Heart left ventricle (tissue), 13 donors: Measurements from ENCODE around the gene RASEF.

Source experiments
- CTCF ChIP-seq, 12 donors: fragments of 200-600 bp; sonication (generic) in 4 of 12; IDR thresholded peaks; one replicate each; pipeline versions ENCODE4 v1.5.0 to v1.8.0; 2018 to 2022; ENCODE audit warnings: antibody characterized with exemption in 12 of 12, mild to moderate bottlenecking in 5 of 12
- POLR2A ChIP-seq, 2 donors: fragments of 450-650 bp; IDR thresholded peaks; one replicate each; pipeline ENCODE4 v1.6.1; 2017; ENCODE audit warnings: antibody characterized with exemption in 2 of 2, mild to moderate bottlenecking in 2 of 2, moderate library complexity in 2 of 2
- donor health status: ischemic (EF 13 %, LVEDD 7.1; RV severe dilation, severe dysfunction).
- donor health status: DM: no; HTN: yes; CAD: no.
- donor health status: DM: no; HTN: no; CAD: no.
- donor health status: ischemic (EF 25% LVEDD 6.9; RV normal size, moderate dysfunction).
- donor health status: ischemic (EF 25% LVEDD 5.7; RV mildly dilated, moderate dysfunction).
- donor health status: ischemic (EF 35%, LVEDD 5.7; RV mildly dilated, moderate dysfunction).
- donor health status: nonischemic (EF 11% LVEDD 7.7; RV severe dilation, severe dysfunction).
- donor health status: DM: yes; HTN: yes; CAD: no.
- donor health status: PGD.
- donor health status: ischemic (EF 29% LVEDD 5.4; RV normal size, mild dysfunction).
- donor health status: nonischemic (EF 23%, LVEDD 6.1; RV moderate dilation, normal function).

- peak; percentile 61 to 85 (median 72) for TF ChIP-seq CTCF (IDR thresholded peaks at IDR 0.05)
- TF ChIP-seq POLR2A (IDR thresholded peaks at IDR 0.05) = no peak
Measured at GRCh38 chr9:82961504-82962125, 101.3 kb downstream of the RASEF start.
